Measurements from ENCODE around the gene SGSM1.

- no peak for TF ChIP-seq POLR2A (IDR thresholded peaks at IDR 0.05)
- TF ChIP-seq CTCF (IDR thresholded peaks at IDR 0.05), result no peak
Measured at GRCh38 chr22:24822471-24822870, 16.5 kb downstream of the SGSM1 start.
